GM21528 (cell line): ENCODE data around the gene TBXA2R.
"Not testable (repeated sequence)": the region's sequence is repeated elsewhere in the genome, so short reads cannot be mapped to it uniquely, and the experiment has no call there.

ENCODE experiments used
- ATAC-seq: cut with Tn5 transposase; IDR thresholded peaks from one replicate; pipeline ENCODE4 v1.9.1; 2021; ENCODE audit warnings: mild to moderate bottlenecking, moderate library complexity; ENCODE audit not compliant: unreplicated experiment, low FRiP score

TBXA2R gene

DNA sequence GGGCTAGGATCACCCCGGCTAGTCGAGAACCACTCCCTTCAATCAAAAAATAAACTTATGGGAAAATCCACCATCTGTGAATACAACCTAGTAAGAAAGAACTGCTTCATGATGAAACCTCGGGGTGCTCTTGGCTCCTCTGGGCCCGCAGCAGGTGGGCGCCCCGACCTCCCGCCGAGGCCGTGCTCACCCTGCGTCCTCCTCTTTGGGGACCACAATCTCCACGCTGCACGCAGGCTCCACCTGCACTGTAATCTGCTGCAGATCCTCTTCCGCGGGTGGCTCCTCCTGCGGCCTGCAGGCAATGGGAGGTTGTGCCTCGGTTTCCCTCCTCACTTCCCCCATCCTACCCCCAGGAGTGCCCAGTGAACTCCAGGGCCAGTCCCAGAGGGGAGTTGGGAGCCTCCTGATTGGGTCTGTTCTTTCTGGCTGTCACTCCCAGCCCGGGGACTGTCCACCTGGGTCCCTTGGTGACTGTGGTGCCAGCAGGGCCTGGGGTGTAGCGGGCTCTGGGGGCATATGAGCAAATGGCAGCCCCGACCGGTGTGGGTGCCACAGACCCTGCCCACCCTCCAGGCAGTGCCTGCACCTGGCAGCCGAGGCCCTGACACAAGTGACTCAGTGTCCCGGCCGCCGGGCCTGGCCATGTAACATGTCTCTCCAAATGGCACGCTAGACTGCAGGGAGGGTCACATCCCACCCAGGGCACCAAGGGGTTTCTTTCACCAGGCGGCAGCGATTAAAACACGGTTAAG, 35.0 kb upstream of the TBXA2R start:
- no peak for ATAC-seq

DNA sequence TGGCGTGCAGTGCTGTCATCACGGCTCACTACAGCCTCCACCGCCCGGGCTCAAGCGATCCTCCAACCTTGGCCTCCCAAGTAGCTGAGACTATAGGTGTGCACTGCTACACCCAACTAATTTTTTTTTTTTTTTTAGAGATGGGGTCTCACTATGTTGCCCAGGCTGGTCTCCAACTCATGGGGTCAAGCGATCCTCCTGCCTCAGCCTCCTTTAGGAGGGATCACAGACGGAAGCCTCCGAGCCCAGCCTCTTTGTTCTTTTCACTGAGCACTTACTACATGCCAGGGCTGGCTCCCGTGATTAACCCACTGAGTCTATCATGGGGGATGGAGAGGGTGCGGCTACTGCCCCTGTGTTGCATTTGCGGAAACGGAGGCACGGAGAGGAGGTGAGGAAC, 32.8 kb upstream of the TBXA2R start:
- no peak for ATAC-seq

DNA sequence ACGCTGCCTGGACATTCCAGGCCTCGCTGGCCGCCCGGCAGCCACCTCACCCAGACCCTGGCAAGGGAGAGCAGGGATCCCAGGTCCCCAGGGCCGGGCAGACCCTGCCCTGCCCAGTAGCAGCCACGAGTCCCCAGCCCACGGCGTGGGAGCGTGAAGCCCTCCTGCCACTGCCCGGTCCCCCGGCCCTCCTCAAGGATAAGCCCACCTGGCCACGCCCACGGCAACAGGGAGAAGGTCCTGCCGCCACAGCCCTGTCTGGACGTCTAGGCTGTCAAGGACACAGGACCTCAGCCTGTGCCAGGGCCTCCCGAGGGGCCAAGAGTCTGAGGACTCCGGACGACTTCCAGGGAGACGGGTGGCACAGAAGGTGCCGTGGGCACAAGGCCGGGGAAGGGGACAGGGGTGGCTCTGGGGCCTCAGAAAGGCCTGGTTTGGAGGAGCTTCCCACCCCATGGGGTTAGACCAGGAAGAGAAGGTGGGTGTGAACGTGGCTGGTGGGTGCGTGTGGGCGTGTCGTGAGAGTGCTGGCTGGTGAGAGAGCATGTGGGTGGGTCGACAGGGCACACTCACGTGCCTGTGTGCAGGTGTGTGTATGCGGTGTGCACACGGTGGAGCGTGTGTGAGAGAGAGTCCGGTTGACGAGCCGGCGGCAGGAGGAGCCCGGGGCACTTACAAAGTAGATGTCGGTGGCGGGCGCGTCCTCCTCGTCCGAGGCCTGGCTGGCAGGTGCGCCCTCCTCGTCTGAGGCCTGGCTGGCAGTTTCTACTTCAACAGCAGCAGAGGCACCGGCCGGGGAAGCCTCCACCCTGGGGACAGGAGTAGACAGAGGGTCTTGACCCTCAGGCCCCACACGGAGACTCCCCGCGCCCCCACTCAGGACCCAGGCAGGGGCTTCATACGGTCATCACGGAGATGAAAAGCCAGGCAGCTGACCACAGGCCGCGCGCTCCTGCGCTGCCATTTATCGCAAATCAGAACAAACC, 31.8 kb upstream of the TBXA2R start:
- no peak for ATAC-seq

DNA sequence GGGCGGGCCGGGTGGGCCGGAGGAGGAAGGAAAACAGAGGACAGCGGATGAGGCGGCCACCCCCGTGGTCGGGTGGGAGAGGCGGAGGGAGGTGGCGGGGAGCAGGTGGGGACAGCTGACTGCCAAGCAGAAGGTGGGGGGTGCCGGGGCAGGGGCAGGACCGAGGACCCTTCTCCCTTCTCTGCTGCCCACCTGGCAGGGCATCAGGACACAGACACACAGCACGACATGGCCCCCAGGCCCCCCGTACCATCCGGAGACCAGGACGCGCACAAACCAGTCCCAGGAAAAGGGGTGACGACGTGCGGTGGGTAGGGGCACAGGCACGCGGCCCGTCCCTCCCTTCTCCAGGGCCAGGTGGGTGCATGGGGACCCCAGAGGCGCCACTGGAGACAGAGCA, 30.9 kb upstream of the TBXA2R start:
- ATAC-seq: no peak

DNA sequence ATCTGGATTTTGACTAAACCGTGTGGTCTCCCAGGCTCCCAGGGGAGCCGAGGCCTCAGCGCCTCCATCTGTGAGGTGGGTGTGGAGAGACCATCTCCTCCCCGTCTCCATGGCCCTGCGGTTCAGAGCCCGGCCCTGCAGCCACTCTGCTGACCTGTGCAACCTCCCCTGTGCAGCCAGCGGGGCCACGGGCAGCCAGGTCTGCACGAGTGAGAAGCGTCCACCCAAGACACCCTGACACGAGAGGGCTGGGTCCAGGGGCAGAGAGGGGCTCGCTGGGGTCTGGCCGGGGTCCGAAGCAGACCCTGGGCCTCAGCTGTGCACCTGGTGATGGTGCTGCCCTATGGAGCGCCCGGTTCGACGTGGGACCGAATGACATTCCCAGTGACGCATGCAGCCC, 30.3 kb upstream of the TBXA2R start:
- no peak for ATAC-seq

DNA sequence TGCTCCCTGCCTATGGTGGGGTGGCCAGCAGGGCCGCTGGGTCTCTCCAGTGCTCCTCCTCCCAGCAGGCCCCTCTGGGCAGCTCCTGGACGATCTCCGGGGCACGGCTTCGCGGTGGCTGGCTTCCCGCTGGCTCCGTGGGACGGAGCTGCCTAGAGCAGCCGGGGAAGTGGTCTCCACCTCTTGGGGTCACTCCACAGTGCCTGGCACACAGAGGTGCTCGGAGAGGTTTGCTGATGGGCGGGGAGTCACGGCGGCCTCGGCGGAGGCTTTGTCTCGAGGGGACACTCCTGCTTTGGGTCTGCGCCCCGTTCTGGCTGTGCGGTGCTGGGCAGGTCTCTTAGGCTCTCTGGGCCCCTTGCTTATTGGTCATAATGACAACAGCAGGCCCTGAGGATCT, 29.8 kb upstream of the TBXA2R start:
- ATAC-seq: no peak

DNA sequence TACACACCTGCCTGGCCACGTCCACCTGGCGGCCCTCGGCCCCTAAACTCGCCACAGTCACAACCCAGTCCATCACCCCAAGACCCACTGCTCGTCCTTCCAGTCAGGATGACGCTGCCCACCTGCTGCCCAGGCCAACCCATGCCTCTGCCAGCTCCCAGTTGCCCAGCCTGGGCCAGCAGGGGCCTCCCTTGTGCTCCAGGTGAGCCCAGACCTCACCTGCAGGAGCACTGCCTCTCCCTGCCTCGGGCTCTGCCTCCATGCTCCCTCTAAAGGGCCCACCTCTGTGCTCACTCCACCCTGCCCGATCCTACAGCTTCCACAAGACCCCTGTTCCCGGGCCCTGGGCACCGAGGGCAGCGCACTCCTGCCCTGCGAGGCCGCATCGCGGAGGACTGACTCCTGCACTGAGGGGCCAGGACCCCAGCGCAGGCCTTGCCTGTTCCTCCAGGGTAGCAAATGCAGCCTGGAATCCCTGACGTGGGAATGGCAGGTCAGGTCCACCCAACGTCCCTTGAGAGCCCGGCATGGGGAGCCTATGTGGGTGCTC, 27.9 kb upstream of the TBXA2R start:
- ATAC-seq: no peak

DNA sequence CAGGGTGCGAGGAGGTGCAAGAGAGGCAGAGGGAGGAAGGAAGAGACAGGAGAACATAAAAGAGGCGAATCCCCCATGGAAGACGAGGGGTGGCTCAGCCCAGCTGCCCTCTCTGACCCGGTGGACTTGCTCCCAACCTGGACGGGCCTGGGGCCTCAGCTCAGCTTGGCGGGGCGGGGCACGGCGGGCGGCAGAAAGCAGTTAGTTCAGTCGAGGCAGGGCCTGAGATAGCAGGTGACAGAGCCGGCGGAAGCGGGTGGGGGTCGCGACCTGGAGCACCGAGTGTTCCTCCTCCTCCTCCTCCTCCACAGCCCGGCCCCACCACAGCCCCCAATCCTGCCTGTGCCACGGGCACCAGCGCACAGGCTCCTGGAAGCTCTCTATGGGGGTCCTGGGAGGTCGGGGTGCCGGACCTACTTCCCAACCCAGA, 26.9 kb upstream of the TBXA2R start:
- ATAC-seq: no peak

DNA sequence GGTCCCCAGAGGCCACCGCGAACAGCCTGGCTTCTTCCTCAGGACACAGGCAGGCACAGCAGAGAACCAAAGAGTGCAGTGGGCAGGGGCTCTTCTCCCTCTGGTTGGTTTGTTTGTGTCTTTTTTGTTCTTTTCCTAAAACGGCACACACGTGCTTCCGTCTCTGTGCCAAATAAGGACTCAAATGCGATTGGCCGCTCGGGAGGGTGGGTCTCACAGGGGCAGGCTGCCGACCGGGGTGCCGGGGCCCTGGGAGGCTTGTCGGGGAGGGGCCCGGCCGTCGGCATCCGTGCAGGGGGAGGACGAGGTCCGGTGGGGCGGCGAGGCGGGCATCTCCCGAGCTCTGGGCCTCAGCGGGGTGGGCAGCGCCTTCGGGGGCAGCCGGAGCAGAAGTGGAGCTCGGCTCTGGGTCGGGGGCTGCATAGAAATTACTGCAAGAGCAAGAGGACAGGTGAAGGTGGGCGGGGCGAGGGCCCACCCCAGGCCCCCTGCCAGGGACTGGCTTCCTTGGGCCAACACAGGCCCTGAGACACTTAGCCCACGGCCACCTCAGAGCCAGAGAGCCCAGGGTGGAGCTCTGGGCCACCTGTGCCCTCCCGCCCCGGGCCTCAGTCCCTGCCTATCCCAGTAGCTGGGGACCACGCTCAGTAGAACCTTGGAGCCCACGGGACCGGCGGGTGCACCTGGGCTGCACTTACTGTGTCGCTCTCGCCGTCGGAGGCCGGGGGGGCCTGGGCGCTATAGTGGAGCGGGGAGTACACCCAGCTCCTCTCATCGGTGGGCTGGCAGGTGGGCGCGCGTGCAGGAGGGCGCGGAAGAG, 26.3 kb upstream of the TBXA2R start:
- ATAC-seq: no peak

DNA sequence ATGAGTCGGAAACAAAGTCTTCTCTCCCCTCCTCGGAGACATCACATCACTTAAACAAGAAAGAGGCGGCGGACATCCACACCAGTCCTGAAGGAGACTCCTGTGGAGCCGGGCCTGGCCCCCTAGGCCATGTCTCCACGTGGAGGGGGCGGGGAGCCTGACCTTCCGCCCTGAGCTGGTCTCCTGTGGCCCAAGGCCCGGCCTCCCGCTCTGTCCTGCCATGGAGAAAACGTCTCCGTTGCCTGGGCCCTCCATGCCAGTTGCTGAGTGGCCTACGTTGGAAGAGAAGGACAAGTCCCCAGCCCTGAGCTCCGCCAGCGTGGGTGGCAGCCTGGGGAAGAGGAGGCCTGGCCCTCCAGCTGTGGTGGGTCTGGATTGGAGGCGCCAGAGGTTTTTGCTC, 25.4 kb upstream of the TBXA2R start:
- ATAC-seq: no peak

DNA sequence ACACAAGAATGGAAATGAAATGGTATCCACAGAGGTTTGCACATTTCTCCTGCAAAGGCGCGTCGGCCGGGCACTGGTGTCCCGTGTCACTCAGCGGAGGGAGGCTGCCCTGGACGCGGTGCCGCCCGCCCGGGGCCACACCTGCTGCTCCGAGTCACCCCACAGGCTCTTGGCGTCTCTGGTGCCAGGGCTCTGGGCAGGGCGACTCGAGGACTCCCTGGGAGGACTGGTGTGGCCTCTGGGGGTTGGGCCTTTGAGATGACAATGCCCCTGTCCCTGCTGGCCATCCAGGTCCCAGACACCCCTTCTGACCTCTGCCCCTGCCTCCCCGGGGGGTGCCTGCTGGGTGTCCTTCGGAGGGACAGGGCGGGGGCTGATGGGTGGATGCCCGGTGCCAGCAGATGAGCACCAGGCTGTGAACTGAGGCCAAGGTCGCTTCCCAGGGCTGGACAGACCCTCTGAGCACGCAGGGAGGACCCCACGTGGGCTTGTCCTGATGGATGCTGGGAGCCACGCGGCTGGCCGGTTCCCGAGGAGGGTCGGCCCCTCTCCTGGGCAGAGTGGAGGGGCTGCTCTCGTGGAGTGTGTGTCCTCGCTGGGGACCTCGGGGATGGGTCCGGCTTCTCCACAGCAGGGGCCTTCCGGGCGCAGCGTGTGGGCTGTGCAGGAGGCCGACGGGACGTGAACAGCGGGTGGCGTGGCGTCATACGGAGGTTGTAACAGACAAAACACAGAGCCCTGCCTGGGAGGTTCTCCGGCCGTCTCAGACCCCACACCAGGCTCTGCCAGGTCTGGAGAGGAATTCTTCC, 24.6 kb upstream of the TBXA2R start:
- no peak for ATAC-seq

DNA sequence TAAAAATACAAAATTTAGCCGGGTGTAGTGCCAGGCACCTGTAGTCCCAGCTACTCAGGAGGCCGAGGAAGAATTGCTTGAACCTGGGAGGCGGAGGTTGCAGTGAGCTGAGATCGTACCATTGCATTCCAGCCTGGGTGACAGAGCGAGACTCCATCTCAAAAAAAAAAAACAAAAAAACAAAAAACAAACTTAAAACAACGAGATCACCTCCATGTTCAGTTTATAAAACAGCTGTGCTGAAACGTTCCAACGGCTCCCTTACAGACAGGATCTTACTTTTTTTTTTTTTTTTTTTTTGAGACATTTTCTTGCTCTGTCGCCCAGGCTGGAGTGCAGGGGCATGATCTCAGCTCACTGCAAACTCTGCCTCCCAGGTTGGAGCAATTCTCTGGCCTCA, 22.1 kb upstream of the TBXA2R start:
- not testable (repeated sequence) for ATAC-seq

DNA sequence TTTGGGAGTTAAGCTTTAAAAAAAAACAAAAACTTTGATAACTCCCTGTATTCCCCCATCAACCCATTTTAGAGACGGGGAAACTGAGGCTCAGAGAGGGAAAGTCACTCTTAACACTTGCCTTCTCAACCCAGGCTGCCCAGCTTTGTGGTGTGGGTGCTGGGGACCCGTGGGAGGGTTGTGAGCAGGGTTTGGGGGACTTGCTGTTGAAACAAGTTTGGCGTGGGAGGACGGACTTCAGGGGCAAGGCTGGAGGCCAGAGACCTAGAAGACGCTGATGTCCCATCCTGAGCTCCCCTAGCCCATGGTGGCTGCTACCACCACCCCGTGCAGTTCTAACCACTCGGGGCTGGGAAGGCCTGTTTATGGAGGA, 20.7 kb upstream of the TBXA2R start:
- ATAC-seq: no peak

DNA sequence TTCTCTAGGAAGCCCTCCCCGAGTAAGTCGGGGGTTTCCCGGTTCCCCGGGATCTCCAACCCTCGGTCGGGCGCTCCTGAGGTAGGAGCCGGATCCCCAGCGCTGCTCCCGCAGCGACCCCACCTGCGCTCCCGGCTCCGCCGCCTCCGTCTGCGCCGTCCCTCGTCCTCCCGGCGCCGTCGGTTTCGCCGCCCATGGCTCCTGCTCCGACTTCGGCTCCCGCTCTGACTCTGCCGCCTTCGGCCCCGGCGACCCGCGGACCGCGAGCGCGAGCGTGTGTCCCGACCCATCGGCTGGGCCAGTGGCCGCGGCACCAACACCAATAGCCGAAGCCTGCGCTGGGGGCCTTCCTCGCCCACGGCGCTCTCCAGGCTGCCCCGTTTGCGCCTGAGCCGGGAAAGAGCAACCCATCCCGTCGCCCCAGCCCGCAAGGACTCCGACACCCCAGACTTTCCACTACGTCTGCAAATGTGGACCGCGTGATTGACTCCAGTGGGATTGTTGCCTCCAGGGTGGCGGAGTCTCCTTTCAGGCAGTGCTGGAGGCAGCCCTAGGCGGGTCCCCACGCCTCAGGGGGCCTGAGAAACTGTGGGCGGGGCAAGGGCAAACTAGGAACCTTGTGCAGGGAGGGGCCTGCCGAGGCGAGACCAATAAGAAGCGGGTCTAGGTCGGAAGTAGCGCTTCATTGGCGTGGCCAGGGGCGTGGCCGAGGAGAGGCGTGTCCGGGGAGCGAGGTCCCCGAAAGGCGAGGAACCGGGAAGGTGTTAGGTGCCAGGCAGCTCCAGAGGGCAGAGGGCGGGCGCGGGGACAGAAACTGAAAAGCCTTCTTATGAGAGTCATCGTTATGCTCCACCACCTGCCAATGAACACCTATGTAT, 20.0 kb upstream of the TBXA2R start, which contains the start of gene CACTIN:
TSS of gene CACTIN (minus strand) at position 318 of the 878 bp plus-strand sequence. CDS start at position 290, 28 bp downstream.
- peak; percentile 76 for ATAC-seq

DNA sequence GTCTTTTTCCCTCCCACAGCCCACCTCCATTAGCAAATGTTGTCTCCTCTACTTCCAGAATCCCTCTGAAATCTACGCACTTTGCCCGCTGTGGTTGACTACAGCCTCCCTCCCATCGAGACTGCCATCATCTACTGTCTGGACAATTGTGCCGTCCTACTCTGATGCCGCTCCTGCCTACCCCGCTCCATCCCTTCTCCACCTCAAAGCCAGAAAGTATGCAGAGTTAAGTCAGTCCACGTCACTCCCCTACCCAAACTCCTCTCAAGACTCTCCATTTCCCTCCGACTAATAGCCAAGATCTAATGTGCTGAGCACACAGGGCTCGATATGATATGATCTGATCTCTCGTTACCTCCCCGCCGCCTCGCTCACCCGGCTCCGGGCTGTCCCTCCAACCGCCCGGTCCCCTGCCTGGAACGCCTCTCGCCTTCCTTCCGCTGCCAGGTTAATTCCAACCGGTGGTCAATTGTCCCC, 19.4 kb upstream of the TBXA2R start:
- ATAC-seq: peak; percentile 7

DNA sequence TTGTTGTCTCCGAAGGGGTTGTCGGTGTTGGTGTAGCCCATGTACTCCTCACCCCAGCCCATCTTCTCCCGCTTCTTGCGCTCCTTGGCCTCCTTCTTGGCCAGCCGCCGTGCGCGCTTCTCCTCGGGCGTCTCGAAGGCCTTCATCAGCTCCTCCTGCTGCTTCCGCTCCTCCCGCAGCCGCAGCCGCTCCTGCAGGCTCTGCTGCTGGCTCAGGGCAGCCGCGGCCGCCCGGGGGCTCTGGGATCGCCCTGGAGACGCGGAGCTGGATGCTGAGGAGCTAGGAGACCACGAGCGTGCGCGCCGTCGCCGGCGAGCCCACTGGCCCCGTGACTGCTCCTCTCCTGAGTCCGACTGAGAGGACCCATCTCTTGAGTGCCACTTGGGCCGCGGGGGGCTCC, 17.0 kb upstream of the TBXA2R start:
- ATAC-seq: no peak

DNA sequence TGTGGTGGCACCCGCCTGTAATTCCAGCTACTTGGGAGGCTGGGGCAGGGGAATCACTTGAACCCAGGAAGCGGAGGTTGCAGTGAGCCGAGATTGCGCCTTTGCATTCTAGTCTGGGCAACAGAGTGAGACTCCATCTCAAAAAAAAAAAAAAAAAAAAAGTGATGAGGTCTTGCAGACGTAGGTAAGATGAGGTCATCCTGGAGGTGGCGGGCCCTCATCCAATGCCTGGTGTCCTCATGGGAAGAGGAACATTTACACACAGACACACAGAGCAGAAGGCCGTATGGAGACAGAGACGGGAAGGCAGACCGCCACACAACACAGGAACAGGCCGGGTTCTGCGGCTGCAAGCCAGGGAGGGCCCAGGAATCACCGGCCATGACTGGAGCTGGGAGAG, 15.5 kb upstream of the TBXA2R start:
- ATAC-seq: no peak

DNA sequence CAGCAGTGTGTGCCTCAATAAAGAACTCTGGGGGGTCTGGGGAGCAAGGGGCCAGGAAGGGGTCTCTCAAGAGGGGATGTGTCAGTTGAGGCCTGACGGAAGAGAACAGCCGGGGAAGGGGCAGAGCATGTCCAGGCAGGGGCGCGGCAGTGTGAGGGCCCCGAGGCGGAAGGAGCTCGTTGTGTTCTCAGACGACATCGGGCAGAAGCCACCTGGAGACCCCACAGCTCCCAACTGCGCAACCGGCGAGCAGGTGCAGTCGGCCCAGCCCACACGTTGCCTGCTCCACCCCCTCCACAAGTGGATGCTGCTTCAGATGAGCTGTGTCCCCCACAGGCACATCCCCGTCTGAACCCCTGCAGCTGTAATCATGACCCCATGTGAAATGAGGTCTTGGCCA, 15.0 kb upstream of the TBXA2R start:
- no peak for ATAC-seq
